HEK293T (cell line): ENCODE measurements around the gene EIF3D.
A peak's percentile ranks its signal among the peaks of the same experiment; 100 is the strongest.

ENCODE experiments used
- CTCF ChIA-PET: fragments of 350-600 bp; formaldehyde crosslinking; extraction: SDS; loops from one replicate; lab custom pipeline; 2021; ENCODE audit warnings: antibody characterized with exemption, inconsistent platforms; lab: Yijun Ruan, JAX
- POLR2A ChIA-PET: fragments of 350-600 bp; formaldehyde crosslinking; extraction: SDS; loops from one replicate; lab custom pipeline; 2020; ENCODE audit warnings: antibody characterized with exemption, inconsistent platforms; lab: Yijun Ruan, JAX
- DNase-seq: peaks from one replicate; pipeline ENCODE4 v3.0.0; 2012; ENCODE audit warnings: mixed read lengths; ENCODE audit errors: extremely low spot score
- ARNT ChIP-seq: fragments of 450-650 bp; IDR thresholded peaks from 2 replicates; pipeline ENCODE4 v1.6.1; 2017; ENCODE audit warnings: mild to moderate bottlenecking
- BHLHE40 ChIP-seq: fragments of 450-650 bp; IDR thresholded peaks from 2 replicates; pipeline ENCODE4 v1.6.1; 2016; ENCODE audit warnings: mild to moderate bottlenecking, moderate library complexity, borderline replicate concordance
- CTBP1 ChIP-seq: fragments of 450-650 bp; IDR thresholded peaks from 2 replicates; pipeline ENCODE4 v1.6.1; 2016; ENCODE audit warnings: borderline replicate concordance
- ELF4 ChIP-seq: fragments of 450-650 bp; IDR thresholded peaks from 2 replicates; pipeline ENCODE4 v1.6.1; 2017; ENCODE audit warnings: antibody characterized with exemption
- FOXA1 ChIP-seq: fragments of 450-650 bp; IDR thresholded peaks from 2 replicates; pipeline ENCODE4 v1.6.1; 2016; ENCODE audit warnings: mild to moderate bottlenecking
- FOXK2 ChIP-seq: fragments of 450-650 bp; IDR thresholded peaks from 2 replicates; pipeline ENCODE4 v1.6.1; 2016; ENCODE audit warnings: mild to moderate bottlenecking
- FOXM1 ChIP-seq: fragments of 450-650 bp; IDR thresholded peaks from 2 replicates; pipeline ENCODE4 v1.6.1; 2017; ENCODE audit warnings: mild to moderate bottlenecking, borderline replicate concordance
- HDGF ChIP-seq: fragments of 450-650 bp; IDR thresholded peaks from 2 replicates; pipeline ENCODE4 v1.6.1; 2017; ENCODE audit warnings: antibody characterized with exemption, borderline replicate concordance
- L3MBTL2 ChIP-seq: fragments of 450-650 bp; conservative IDR thresholded peaks from 2 replicates; pipeline ENCODE4 v1.6.1; 2016; ENCODE audit warnings: mild to moderate bottlenecking
- LEF1 ChIP-seq: fragments of 450-650 bp; IDR thresholded peaks from 2 replicates; pipeline ENCODE4 v1.6.1; 2017; ENCODE audit warnings: mild to moderate bottlenecking, borderline replicate concordance
- NFRKB ChIP-seq: fragments of 450-650 bp; IDR thresholded peaks from 2 replicates; pipeline ENCODE4 v1.6.1; 2016; ENCODE audit warnings: mild to moderate bottlenecking, moderate library complexity
- PKNOX1 ChIP-seq: fragments of 450-650 bp; IDR thresholded peaks from 2 replicates; pipeline ENCODE4 v1.6.1; 2016
- SP1 ChIP-seq: fragments of 450-650 bp; IDR thresholded peaks from 2 replicates; pipeline ENCODE4 v1.6.1; 2017
- SUZ12 ChIP-seq: fragments of 450-650 bp; IDR thresholded peaks from 2 replicates; pipeline ENCODE4 v1.6.1; 2016; ENCODE audit warnings: mild to moderate bottlenecking
- TARDBP ChIP-seq: fragments of 450-650 bp; IDR thresholded peaks from 2 replicates; pipeline ENCODE4 v1.6.1; 2016
- ZNF384 ChIP-seq: fragments of 450-650 bp; IDR thresholded peaks from 2 replicates; pipeline ENCODE4 v1.6.1; 2016

The EIF3D gene

GRCh38 chr22:36497910-36498665 lies 30.9 kb downstream of the EIF3D start:
- ChIA-PET CTCF (no interaction called here), POLR2A (interaction anchor here (1.0 to 3.7 kb wide), 3 partner anchors 9 to 18 kb away, joined by 3 to 10 read pairs (median 5); partner anchors contain the start of genes FOXRED2 and TXN2)
- no peak for DNase-seq
- TF ChIP-seq LEF1 (no peak), FOXM1 (no peak), FOXA1 (no peak), ARNT (no peak), BHLHE40 (no peak), HDGF (no peak), SP1 (no peak), ZNF384 (no peak), PKNOX1 (no peak), TARDBP (no peak)

- CTCF ChIA-PET, result interaction anchor here (0.7 to 1.2 kb wide), 2 partner anchors 17 to 92 kb away, joined by 4 to 5 read pairs; no protein-coding TSS in a partner anchor
- no peak for DNase-seq
- POLR2A ChIA-PET, result interaction anchor here (0.8 to 2.0 kb wide), 4 partner anchors 10 to 13 kb away, joined by 3 to 10 read pairs (median 5); partner anchors contain the start of genes FOXRED2 and TXN2
- TF ChIP-seq SP1, result no peak
- no peak for TF ChIP-seq L3MBTL2
- TF ChIP-seq HDGF, result no peak
- no peak for TF ChIP-seq BHLHE40
- TF ChIP-seq NFRKB, result no peak
- TF ChIP-seq FOXK2, result no peak
- no peak for TF ChIP-seq ZNF384
These were observed 35.3 kb downstream of the EIF3D start for GRCh38 chr22:36493690-36494110.

GRCh38 chr22:36492109-36492508 lies 36.9 kb downstream of the EIF3D start:
- DNase-seq, result no peak
- TF ChIP-seq FOXA1, result no peak
- no peak for TF ChIP-seq SP1
- no peak for TF ChIP-seq HDGF
- no peak for TF ChIP-seq LEF1
- POLR2A ChIA-PET, result no interaction called here
- CTCF ChIA-PET, result no interaction called here

- CTCF ChIA-PET, result no interaction called here
- no peak for DNase-seq
- TF ChIP-seq SP1, result no peak
- TF ChIP-seq FOXM1, result no peak
- no peak for TF ChIP-seq CTBP1
- no peak for TF ChIP-seq LEF1
- TF ChIP-seq SUZ12, result no peak
- no peak for TF ChIP-seq BHLHE40
- no peak for TF ChIP-seq ZNF384
- no peak for TF ChIP-seq ELF4
- TF ChIP-seq NFRKB, result no peak
- no peak for TF ChIP-seq ARNT
- TF ChIP-seq L3MBTL2, result no peak
- no peak for TF ChIP-seq TARDBP
- POLR2A ChIA-PET, result interaction anchor here (1.4 to 2.0 kb wide), 2 partner anchors 9 to 16 kb away, joined by 4 to 12 read pairs; partner anchors contain the start of genes FOXRED2 and TXN2
These were observed 37.8 kb downstream of the EIF3D start for GRCh38 chr22:36491155-36491554.

GRCh38 chr22:36486619-36487384 lies 42.2 kb downstream of the EIF3D start:
- DNase-seq, result peak; percentile 49
- POLR2A ChIA-PET, result no interaction called here
- no peak for TF ChIP-seq ELF4
- no peak for TF ChIP-seq FOXM1
- TF ChIP-seq SP1, result no peak
- no peak for TF ChIP-seq ZNF384
- TF ChIP-seq TARDBP, result no peak
- TF ChIP-seq BHLHE40, result no peak
- TF ChIP-seq NFRKB, result no peak
- no peak for TF ChIP-seq LEF1
- no peak for TF ChIP-seq SUZ12
- TF ChIP-seq ARNT, result no peak
- no peak for TF ChIP-seq L3MBTL2
- TF ChIP-seq PKNOX1, result no peak
- no peak for TF ChIP-seq HDGF
- TF ChIP-seq FOXA1, result no peak
- no peak for TF ChIP-seq FOXK2
- no peak for TF ChIP-seq CTBP1
- CTCF ChIA-PET, result interaction anchor here (0.6 to 1.4 kb wide), 6 partner anchors 8 to 187 kb away, joined by 3 to 5 read pairs (median 3); no protein-coding TSS in a partner anchor

GRCh38 chr22:36481393-36482168 lies 47.4 kb downstream of the EIF3D start, which contains the start of gene TXN2:
Gene TXN2 (minus strand): TSS chr22:36481640. CDS start chr22:36480837, 803 bp downstream.
- CTCF ChIA-PET, result interaction anchor here (0.7 kb wide), 1 partner anchor 291 kb away, joined by 4 read pairs; no protein-coding TSS in a partner anchor
- DNase-seq, result peak; percentile 98
- TF ChIP-seq ARNT (no peak), TARDBP (no peak), L3MBTL2 (peak; percentile 71; the same call in 1 of the 2 replicates), ELF4 (peak; percentile 66; the same call in 1 of the 2 replicates), ZNF384 (peak; percentile 98), PKNOX1 (peak; percentile 94)
- POLR2A ChIA-PET, result interaction anchor here (0.6 to 2.7 kb wide), 34 partner anchors 9 to 293 kb away, joined by 3 to 16 read pairs (median 4); partner anchors contain the start of genes APOL2, EIF3D, FOXRED2 and MYH9
